Measurements from ENCODE around the gene FKTN. TPM values are rescaled to one million over a fixed set of nuclear protein-coding genes. Genes with fewer than 3 reads are reported as not detected.

FKTN gene
- total and polyA plus RNA-seq, 2 donors (not counting 1 experiment from before 2014, with no cell fraction given), result 5.3 to 16.2 TPM

DNA sequence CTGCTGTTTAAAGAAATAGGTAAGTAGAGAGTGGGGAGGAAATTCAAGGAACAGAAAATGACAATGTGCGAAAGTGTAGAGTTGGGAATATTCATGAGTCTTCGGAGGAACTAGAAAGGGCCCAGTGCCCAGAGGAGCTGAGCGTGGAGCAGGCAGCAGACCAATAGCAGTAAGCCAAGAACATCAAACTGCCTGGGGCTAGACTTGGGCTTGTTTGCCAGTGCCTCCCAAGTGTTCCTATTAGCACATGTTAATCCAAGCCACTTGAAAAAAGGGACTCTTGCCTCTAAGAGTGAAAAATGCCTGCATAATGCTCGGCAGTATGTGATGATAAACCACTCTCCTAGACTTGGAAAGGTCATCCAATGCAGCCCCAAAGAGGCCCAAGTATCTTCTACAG is 103.1 kb downstream of the FKTN start:
- ChIA-PET CTCF (interaction anchor here (1.0 to 2.3 kb wide), 2 partner anchors 23 to 57 kb away, joined by 4 to 8 read pairs; no protein-coding TSS in a partner anchor), POLR2A (interaction anchor here (0.6 kb wide), 1 partner anchor 417 kb away, joined by 5 read pairs; the partner anchor contains the start of gene SLC44A1)
- H3K27ac Mint-ChIP-seq, result peak overlapping the region; percentile 94
- ATAC-seq (ENCODE audit: low read depth) (no peak), DNase-seq (no peak)
- H3K27me3 Mint-ChIP-seq, result peaks cover 19% of the 10 kb centered on the region
- no peak overlapping the region for H3K4me2 ChIP-seq (replicated peaks; ENCODE audit: low read depth, low read length, poor library complexity, severe bottlenecking)
- peaks cover 34 to 37% of the 10 kb centered on the region in 2 donors for H3K4me1 ChIP-seq (ENCODE audit: control insufficient read depth in 2 of 2, insufficient read depth in 2 of 2, low read length in 2 of 2)
- no peak overlapping the region for H2AFZ ChIP-seq (ENCODE audit: insufficient read depth, low read depth, low read length, poor library complexity, severe bottlenecking)
- TF ChIP-seq, protein P1, sequence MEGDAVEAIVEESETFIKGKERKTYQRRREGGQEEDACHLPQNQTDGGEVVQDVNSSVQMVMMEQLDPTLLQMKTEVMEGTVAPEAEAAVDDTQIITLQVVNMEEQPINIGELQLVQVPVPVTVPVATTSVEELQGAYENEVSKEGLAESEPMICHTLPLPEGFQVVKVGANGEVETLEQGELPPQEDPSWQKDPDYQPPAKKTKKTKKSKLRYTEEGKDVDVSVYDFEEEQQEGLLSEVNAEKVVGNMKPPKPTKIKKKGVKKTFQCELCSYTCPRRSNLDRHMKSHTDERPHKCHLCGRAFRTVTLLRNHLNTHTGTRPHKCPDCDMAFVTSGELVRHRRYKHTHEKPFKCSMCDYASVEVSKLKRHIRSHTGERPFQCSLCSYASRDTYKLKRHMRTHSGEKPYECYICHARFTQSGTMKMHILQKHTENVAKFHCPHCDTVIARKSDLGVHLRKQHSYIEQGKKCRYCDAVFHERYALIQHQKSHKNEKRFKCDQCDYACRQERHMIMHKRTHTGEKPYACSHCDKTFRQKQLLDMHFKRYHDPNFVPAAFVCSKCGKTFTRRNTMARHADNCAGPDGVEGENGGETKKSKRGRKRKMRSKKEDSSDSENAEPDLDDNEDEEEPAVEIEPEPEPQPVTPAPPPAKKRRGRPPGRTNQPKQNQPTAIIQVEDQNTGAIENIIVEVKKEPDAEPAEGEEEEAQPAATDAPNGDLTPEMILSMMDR (IDR thresholded peaks at IDR 0.05), result no peak
- TF ChIP-seq EZH2 (IDR thresholded peaks at IDR 0.05; ENCODE audit: borderline replicate concordance, insufficient read depth, low read depth, low read length, poor library complexity, severe bottlenecking), result no peak
- no peaks in the 10 kb centered on the region for H4K20me1 ChIP-seq (ENCODE audit: control insufficient read depth, insufficient read depth, low read length, poor library complexity, severe bottlenecking)
- H3K4me3 Mint-ChIP-seq, result peak overlapping the region; percentile 32
- H3K4me1 Mint-ChIP-seq, result peaks cover 39% of the 10 kb centered on the region
- no peaks in the 10 kb centered on the region for H3K79me2 ChIP-seq (ENCODE audit: control insufficient read depth, insufficient read depth, low read length)
- intact Hi-C loops (cut with micrococcal nuclease), result no loop called here
- H3K9me3 ChIP-seq (ENCODE audit: control extremely low read depth in 1 of 3, control insufficient read depth in 2 of 3, insufficient read depth in 1 of 3, low read length in 2 of 3), result peaks cover 0 to 15% (median 0%) of the 10 kb centered on the region in 3 donors
- H3K27me3 ChIP-seq (replicated peaks in 1 of 4; ENCODE audit: control extremely low read depth in 1 of 4, control insufficient read depth in 3 of 4, insufficient read depth in 4 of 4, low read length in 3 of 4), result peaks cover 0 to 24% (median 15%) of the 10 kb centered on the region in 4 experiments
- peak overlapping the region in 1 of 2 donors; percentile 80 for H3K27ac ChIP-seq (ENCODE audit: low read length in 2 of 2)
- 100% methylated on average over 4 of the region's 4 CpGs for WGBS (ENCODE audit: insufficient coverage)
- no peak overlapping the region for H3K9ac ChIP-seq (ENCODE audit: low read length)
- no peak overlapping the region for H3K4me3 ChIP-seq (ENCODE audit: control extremely low read depth in 1 of 5, extremely low read depth in 1 of 5, insufficient read depth in 1 of 5, low read depth in 2 of 5, low read length in 4 of 5)
- H3K36me3 ChIP-seq (replicated peaks in 1 of 2; ENCODE audit: control extremely low read depth in 1 of 2, control insufficient read depth in 1 of 2, extremely low read depth in 1 of 2, insufficient read depth in 2 of 2, low read length in 1 of 2), result no peaks in the 10 kb centered on the region
- no peaks in the 10 kb centered on the region for H3K9me3 Mint-ChIP-seq (ENCODE audit: insufficient read depth)
